Measurements from ENCODE around the gene HAPSTR1. TPM values are rescaled to one million over a fixed set of nuclear protein-coding genes. Genes with fewer than 3 reads are reported as not detected.

Gene HAPSTR1
- total RNA-seq, 1 experiment from 2014 or later, result 85.2 TPM

DNA sequence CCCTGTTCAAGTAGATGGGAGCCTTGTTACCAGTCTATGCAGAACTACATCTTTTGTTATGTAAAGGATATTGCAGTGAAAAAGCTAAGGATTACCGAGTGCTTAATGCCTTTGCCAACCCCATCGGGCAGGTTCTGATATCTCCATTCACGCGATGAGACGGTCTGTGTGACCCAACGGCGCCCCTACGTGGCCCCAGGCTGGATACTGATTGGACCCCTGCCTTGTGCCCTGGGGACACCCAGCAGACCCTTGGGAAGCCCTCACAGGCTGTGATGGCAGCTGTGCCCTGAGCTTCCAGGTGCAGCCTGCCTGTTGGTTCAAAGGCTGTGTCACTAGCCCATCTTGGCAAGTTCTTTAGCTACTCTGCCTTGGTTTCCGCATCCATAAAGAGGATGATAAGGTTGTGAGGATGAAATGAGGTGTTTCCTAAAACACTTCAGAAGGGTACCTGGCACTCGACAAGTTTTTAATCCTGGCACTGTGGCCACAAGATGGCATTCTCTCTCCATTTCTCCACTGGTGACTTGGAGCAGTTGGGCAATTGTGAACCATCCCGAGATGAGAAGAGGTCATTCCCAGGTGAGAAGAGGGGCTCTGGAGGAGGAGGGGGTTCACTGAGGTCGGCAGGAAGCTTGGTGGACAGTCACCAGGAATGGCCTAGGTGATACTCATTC, 33.6 kb downstream of the HAPSTR1 start:
- WGBS (ENCODE audit: extremely low coverage, insufficient read length, low lambda C conversion rate), result no CpG with 5 or more reads among the region's 12 CpGs

More for the DNA sequence above, 33.6 kb downstream of the HAPSTR1 start:
- Histone ChIP-seq H4K91ac (ENCODE audit: insufficient read length, low read depth, low read length) (no peak overlapping the region), H3T11ph (ENCODE audit: low read length) (no peak overlapping the region), H3K79me1 (ENCODE audit: insufficient read depth, low read depth, low read length, poor library complexity, severe bottlenecking) (no peaks in the 10 kb centered on the region), H2BK12ac (ENCODE audit: insufficient read length, low read depth, low read length) (no peak overlapping the region), H2AFZ (ENCODE audit: low read length) (no peak overlapping the region), H2BK120ac (ENCODE audit: low read depth, low read length, poor library complexity, severe bottlenecking) (no peak overlapping the region), H3K27me3 (ENCODE audit: insufficient read depth, low read length) (no peaks in the 10 kb centered on the region), H2BK20ac (ENCODE audit: low read depth, low read length, poor library complexity, severe bottlenecking) (no peak overlapping the region), H3K23me2 (ENCODE audit: insufficient read length, low read depth, low read length, poor library complexity, severe bottlenecking) (no peaks in the 10 kb centered on the region), H2BK5ac (ENCODE audit: insufficient read length, low read length) (no peak overlapping the region), H3K23ac (ENCODE audit: insufficient read length, low read depth, low read length) (no peak overlapping the region), H3K27ac (ENCODE audit: insufficient read length, low read depth, low read length) (no peak overlapping the region), H4K8ac (replicated peaks; ENCODE audit: insufficient read length, low read depth, low read length) (no peak overlapping the region), H3K4me2 (ENCODE audit: insufficient read depth, insufficient read length, low read length) (no peak overlapping the region), H3K4ac (ENCODE audit: low read depth, low read length) (no peak overlapping the region), H3K79me2 (ENCODE audit: insufficient read depth, low read length) (no peaks in the 10 kb centered on the region), H2AK5ac (ENCODE audit: insufficient read length, low read length) (no peak overlapping the region), H3K9me3 (ENCODE audit: control insufficient read depth, low read depth, low read length) (no peaks in the 10 kb centered on the region), H3K56ac (ENCODE audit: insufficient read length, low read depth, low read length) (no peak overlapping the region), H3K18ac (ENCODE audit: insufficient read length, low read depth, low read length) (no peak overlapping the region), H3K4me1 (ENCODE audit: insufficient read depth, low read length) (peaks cover 4% of the 10 kb centered on the region; the same call in 1 of the 2 replicates), H4K5ac (ENCODE audit: insufficient read length, low read depth, low read length) (no peak overlapping the region), H3K9ac (ENCODE audit: extremely low read depth, insufficient read length, low read length) (no peak overlapping the region), H3K14ac (ENCODE audit: insufficient read depth, low read length) (no peak overlapping the region), H2BK15ac (ENCODE audit: low read depth, low read length) (no peak overlapping the region), H4K20me1 (ENCODE audit: control insufficient read depth, insufficient read depth, insufficient read length) (no peaks in the 10 kb centered on the region)
- TF ChIP-seq CTCF (conservative IDR thresholded peaks at IDR 0.05), result peak; percentile 41
- Mint-ChIP-seq H3K4me3 (no peak overlapping the region; a peak in 1 of 5 replicates), H3K36me3 (ENCODE audit: insufficient read depth in 1 of 3, low read depth in 3 of 3) (peaks cover 12 to 22% (median 16%) of the 10 kb centered on the region in 3 experiments; a peak in 6 of 7 replicates), H3K4me1 (peaks cover 23 to 26% of the 10 kb centered on the region in 2 experiments), H3K9me3 (no peaks in the 10 kb centered on the region), H3K27me3 (ENCODE audit: low read depth) (no peaks in the 10 kb centered on the region), H3K27ac (no peak overlapping the region; a peak in 1 of 7 replicates)
- peak; percentile 66 for DNase-seq

Measured in H9 (cell line).